Activated CD8-positive, alpha-beta T cell treated with anti-CD3 and anti-CD28 coated beads for 36 hours (primary cell): ENCODE data around the gene CELF4. TPM values are rescaled to one million over a fixed set of nuclear protein-coding genes. Genes with fewer than 3 reads are reported as not detected.

Experiments used
- ATAC-seq: fragments of 200-7000 bp; cut with Tn5 transposase; one replicate; pipeline ENCODE4 v1.10.0; 2021; ENCODE audit warnings: mild to moderate bottlenecking, moderate library complexity
- CTCF ChIA-PET: fragments of 350-600 bp; sonication (Branson Sonifier 250); formaldehyde crosslinking; loops from one replicate; lab custom pipeline; 2021; ENCODE audit warnings: antibody characterized with exemption; lab: Charles Lee
- POLR2A ChIA-PET: fragments of 350-600 bp; sonication (Branson Sonifier 250); formaldehyde crosslinking; loops from one replicate; lab custom pipeline; 2021; ENCODE audit warnings: antibody characterized with exemption; lab: Charles Lee
- DNase-seq: peaks from one replicate; pipeline ENCODE4 v3.0.0-alpha.2; 2020
- H3K27ac Mint-ChIP-seq: one replicate; pipeline ENCODE4 v1.8.0; 2021; ENCODE audit warnings: mild to moderate bottlenecking, mixed read lengths
- H3K27me3 Mint-ChIP-seq: one replicate; pipeline ENCODE4 v1.8.0; 2021; ENCODE audit warnings: mixed read lengths
- H3K36me3 Mint-ChIP-seq: one replicate; pipeline ENCODE4 v1.8.0; 2021; ENCODE audit warnings: low read depth, mixed read lengths
- H3K4me1 Mint-ChIP-seq: one replicate; pipeline ENCODE4 v1.8.0; 2021; ENCODE audit warnings: low read depth, mixed read lengths
- H3K4me3 Mint-ChIP-seq: one replicate; pipeline ENCODE4 v1.8.0; 2021; ENCODE audit warnings: mild to moderate bottlenecking, moderate library complexity, mixed read lengths
- H3K9me3 Mint-ChIP-seq: one replicate; pipeline ENCODE4 v1.8.0; 2021; ENCODE audit warnings: mixed read lengths
- CTCF ChIP-seq: fragments of 200-600 bp; IDR thresholded peaks from one replicate; pipeline ENCODE4 v1.8.0; 2022; ENCODE audit warnings: antibody characterized with exemption, mild to moderate bottlenecking
- intact Hi-C: fragments of 100-400 bp; cut with micrococcal nuclease; formaldehyde crosslinking; loops from one replicate; pipeline ENCODE4 v1.10.0; 2022
- total RNA-seq, 2 experiments: library from RNA; stranded (reverse); gene quantifications; one replicate each; pipeline ENCODE4 v1.2.3, GENCODE V29; 2021

CELF4 gene
- total RNA-seq: not detected

GRCh38 chr18:37565101-37565976, at the start of gene CELF4:
Gene CELF4 (minus strand): TSS chr18:37565798.
- H3K36me3 Mint-ChIP-seq: no peaks in the 10 kb centered on the region
- no peak within 1 kb of the TSS for H3K27ac Mint-ChIP-seq
- no peak within 1 kb of the TSS for H3K4me3 Mint-ChIP-seq
- POLR2A ChIA-PET: no interaction called here
- peaks cover 12% of the 10 kb centered on the region for H3K4me1 Mint-ChIP-seq
- CTCF ChIA-PET: interaction anchor here (0.6 kb wide), 1 partner anchor 293 kb away, joined by 4 read pairs; no protein-coding TSS in a partner anchor
- ATAC-seq (no peak), DNase-seq (no peak)
- intact Hi-C loops: no loop called here
- peaks cover 61% of the 10 kb centered on the region for H3K27me3 Mint-ChIP-seq
- TF ChIP-seq CTCF: no peak
- H3K9me3 Mint-ChIP-seq: no peaks in the 10 kb centered on the region

DNA sequence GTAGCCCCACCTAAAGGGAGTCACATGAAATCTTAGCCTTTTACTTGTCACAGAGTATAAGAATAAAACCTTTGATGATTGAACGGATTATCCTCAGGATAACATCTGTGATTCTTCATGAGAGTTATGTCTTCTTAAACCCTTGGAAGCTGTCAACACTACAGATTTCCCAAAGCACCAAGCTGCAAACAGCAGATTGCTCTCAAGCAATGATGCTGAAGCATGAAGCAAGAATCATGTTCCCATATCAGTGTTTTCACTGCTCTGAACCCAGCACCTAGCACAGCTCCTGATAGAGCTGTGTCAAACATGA, 47.6 kb upstream of the CELF4 start:
- H3K4me1 Mint-ChIP-seq: no peaks in the 10 kb centered on the region
- H3K36me3 Mint-ChIP-seq: no peaks in the 10 kb centered on the region
- intact Hi-C loops: no loop called here
- DNase-seq (no peak), ATAC-seq (no peak)
- peaks cover 1% of the 10 kb centered on the region for H3K27me3 Mint-ChIP-seq
- ChIA-PET POLR2A (no interaction called here), CTCF (no interaction called here)
- TF ChIP-seq CTCF: no peak
- H3K9me3 Mint-ChIP-seq: no peaks in the 10 kb centered on the region
- no peak overlapping the region for H3K4me3 Mint-ChIP-seq
- no peak overlapping the region for H3K27ac Mint-ChIP-seq

- no peak for ATAC-seq
- no peaks in the 10 kb centered on the region for H3K9me3 Mint-ChIP-seq
- CTCF ChIA-PET: no interaction called here
These were observed 47.1 kb upstream of the CELF4 start for GRCh38 chr18:37612524-37613252.

GRCh38 chr18:37611614-37612279, 46.1 kb upstream of the CELF4 start:
- peaks cover 1% of the 10 kb centered on the region for H3K27me3 Mint-ChIP-seq
- ChIA-PET CTCF (no interaction called here), POLR2A (no interaction called here)
- H3K4me3 Mint-ChIP-seq: no peak overlapping the region
- no peak for DNase-seq
- no peaks in the 10 kb centered on the region for H3K36me3 Mint-ChIP-seq
- no peaks in the 10 kb centered on the region for H3K4me1 Mint-ChIP-seq
- ATAC-seq: no peak
- no peak for TF ChIP-seq CTCF
- intact Hi-C loops: no loop called here
- no peak overlapping the region for H3K27ac Mint-ChIP-seq
- H3K9me3 Mint-ChIP-seq: no peaks in the 10 kb centered on the region

More at GRCh38 chr18:37612524-37613252, 47.1 kb upstream of the CELF4 start:
- no peak overlapping the region for H3K4me3 Mint-ChIP-seq
- POLR2A ChIA-PET: no interaction called here
- H3K27ac Mint-ChIP-seq: no peak overlapping the region
- no peak for TF ChIP-seq CTCF
- DNase-seq: no peak
- H3K36me3 Mint-ChIP-seq: no peaks in the 10 kb centered on the region
- intact Hi-C loops: no loop called here
- peaks cover 1% of the 10 kb centered on the region for H3K27me3 Mint-ChIP-seq
- no peaks in the 10 kb centered on the region for H3K4me1 Mint-ChIP-seq
